Muscle layer of duodenum (tissue), 2 donors: ENCODE data around the gene SPOCK1.

Source experiments
- H3K27ac ChIP-seq: one replicate; pipeline ENCODE4 v1.7.0; 2013; ENCODE audit warnings: mild to moderate bottlenecking, low read length
- H3K27me3 ChIP-seq: one replicate; pipeline ENCODE4 v1.7.0; 2013; ENCODE audit warnings: low read depth, mild to moderate bottlenecking, control low read depth, low read length
- H3K36me3 ChIP-seq, 2 donors: one replicate each; pipeline ENCODE4 v1.7.0; 2013; ENCODE audit warnings: low read length in 2 of 2, control low read depth in 1 of 2, mild to moderate bottlenecking in 1 of 2; ENCODE audit not compliant: insufficient read depth in 2 of 2, control insufficient read depth in 1 of 2
- H3K4me1 ChIP-seq, 2 donors: one replicate each; pipeline ENCODE4 v1.7.0; 2013; ENCODE audit warnings: low read length in 2 of 2, mild to moderate bottlenecking in 2 of 2, control low read depth in 1 of 2, moderate library complexity in 1 of 2; ENCODE audit not compliant: insufficient read depth in 2 of 2, control insufficient read depth in 1 of 2
- H3K4me3 ChIP-seq, 2 donors: one replicate each; pipeline ENCODE4 v1.7.0; 2013; ENCODE audit warnings: low read length in 2 of 2, low read depth in 1 of 2, mild to moderate bottlenecking in 1 of 2
- H3K9me3 ChIP-seq, 2 donors: one replicate each; pipeline ENCODE4 v1.7.0; 2013; ENCODE audit warnings: low read length in 2 of 2, control low read depth in 1 of 2, mild to moderate bottlenecking in 1 of 2; ENCODE audit not compliant: control insufficient read depth in 1 of 2
- donor health status: healthy.

The SPOCK1 gene

DNA sequence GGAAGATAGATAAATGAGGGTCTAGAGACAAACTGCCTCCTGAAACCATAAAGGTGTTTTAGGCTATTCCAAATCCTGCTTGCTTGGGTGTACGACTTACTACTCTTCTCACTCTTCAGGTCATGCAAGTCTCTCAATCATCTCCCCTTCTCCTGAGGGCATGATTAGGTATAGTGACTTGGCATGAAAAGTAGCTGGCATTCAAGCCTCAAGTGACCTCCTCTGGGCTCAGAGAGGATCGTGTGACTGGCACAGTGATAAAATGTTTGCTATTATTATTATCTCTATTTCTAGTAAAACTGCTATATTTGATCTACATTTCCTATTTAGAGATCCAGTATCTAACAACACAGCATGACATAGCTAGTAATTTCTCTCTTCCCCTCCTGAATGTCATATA, 494.8 kb downstream of the SPOCK1 start:
- Histone ChIP-seq H3K4me3 (no peak overlapping the region), H3K9me3 (peaks cover 0 to 2% of the 10 kb centered on the region in 2 donors), H3K4me1 (no peaks in the 10 kb centered on the region), H3K27ac (no peak overlapping the region), H3K36me3 (no peaks in the 10 kb centered on the region), H3K27me3 (no peaks in the 10 kb centered on the region)

DNA sequence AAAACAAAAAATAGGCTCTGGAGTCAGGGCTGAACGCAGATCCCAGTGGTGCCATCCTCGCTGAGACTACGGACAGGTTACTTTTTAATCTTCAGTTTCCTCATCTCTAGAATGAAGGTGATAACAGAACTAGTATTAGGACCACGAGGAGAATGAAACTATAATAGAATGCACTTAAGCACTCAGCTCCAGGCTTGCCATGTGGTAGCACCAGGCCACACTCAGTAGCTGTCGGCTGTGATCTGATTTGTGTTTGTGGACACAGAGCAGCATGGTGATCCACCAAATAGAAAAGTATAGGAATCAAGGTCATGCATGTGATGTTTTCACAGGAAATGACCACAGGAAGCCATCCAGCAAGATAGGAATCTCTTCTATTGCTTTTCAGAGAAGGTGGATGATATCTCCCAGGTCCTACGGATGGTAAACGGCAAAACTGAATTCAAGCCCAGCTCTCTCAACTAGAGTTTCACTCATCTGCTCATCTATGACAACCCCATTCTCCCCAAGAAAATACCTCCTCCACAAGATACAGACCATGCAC, 498.0 kb downstream of the SPOCK1 start:
- no peak overlapping the region for H3K4me3 ChIP-seq
- no peaks in the 10 kb centered on the region for H3K36me3 ChIP-seq
- H3K9me3 ChIP-seq = peaks cover 0 to 2% of the 10 kb centered on the region in 2 donors
- no peak overlapping the region for H3K27ac ChIP-seq
- H3K4me1 ChIP-seq = no peaks in the 10 kb centered on the region
- no peaks in the 10 kb centered on the region for H3K27me3 ChIP-seq

DNA sequence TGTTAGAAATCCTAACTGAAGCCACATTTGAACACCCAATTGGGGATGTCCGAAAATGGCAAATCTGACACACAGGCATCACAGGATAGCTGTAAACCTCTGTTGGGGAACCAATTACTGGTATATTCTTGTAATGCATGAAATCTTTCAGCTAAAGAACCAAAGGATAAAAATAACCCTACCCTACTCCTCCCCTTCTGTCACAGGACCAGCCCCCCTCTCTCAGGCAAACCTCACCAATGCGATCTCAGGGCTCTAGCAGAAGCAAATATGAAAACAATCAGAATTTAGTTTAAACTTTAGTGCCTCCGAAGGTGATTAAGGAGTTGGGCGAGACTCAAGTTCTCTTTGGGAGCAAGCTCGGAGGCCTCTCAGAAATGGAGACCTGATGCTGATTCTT, 499.3 kb downstream of the SPOCK1 start:
- H3K27me3 ChIP-seq = no peaks in the 10 kb centered on the region
- no peak overlapping the region for H3K27ac ChIP-seq
- no peaks in the 10 kb centered on the region for H3K36me3 ChIP-seq
- peaks cover 0 to under 1% of the 10 kb centered on the region in 2 donors for H3K9me3 ChIP-seq
- H3K4me3 ChIP-seq = no peak overlapping the region
- no peaks in the 10 kb centered on the region for H3K4me1 ChIP-seq

DNA sequence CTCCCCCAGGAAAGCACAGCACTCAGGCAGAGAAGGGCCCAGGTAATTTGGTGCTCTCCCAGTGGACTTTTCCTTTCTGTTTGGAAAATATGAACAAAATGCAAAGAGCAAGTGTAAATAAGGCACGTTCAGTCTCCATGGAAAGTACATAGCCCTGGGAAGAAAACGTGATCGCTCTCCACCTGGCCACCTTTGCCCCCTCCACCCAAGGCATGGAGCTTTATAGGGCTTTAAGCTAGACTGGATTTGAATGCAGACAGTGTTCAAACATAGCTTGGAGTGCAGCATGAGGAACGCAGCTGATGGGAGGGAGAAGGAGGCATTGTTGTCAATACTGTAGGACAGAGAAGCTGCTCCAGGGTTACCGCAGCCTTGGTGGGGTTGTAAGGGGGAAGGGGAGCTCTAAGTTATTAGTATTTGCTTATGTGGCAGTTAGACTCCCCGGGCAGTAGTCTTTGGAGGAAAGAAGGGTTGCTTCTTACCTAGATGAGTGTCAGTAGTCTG, 500.2 kb downstream of the SPOCK1 start:
- H3K4me3 ChIP-seq = no peak overlapping the region
- no peaks in the 10 kb centered on the region for H3K36me3 ChIP-seq
- H3K9me3 ChIP-seq = no peaks in the 10 kb centered on the region
- H3K27me3 ChIP-seq = no peaks in the 10 kb centered on the region
- H3K4me1 ChIP-seq = no peaks in the 10 kb centered on the region
- no peak overlapping the region for H3K27ac ChIP-seq

GRCh38 chr5:136994154-136994553, 505.0 kb downstream of the SPOCK1 start:
- Histone ChIP-seq H3K4me1 (no peaks in the 10 kb centered on the region), H3K4me3 (no peak overlapping the region), H3K36me3 (no peaks in the 10 kb centered on the region), H3K27me3 (no peaks in the 10 kb centered on the region), H3K27ac (no peak overlapping the region), H3K9me3 (no peaks in the 10 kb centered on the region)

DNA sequence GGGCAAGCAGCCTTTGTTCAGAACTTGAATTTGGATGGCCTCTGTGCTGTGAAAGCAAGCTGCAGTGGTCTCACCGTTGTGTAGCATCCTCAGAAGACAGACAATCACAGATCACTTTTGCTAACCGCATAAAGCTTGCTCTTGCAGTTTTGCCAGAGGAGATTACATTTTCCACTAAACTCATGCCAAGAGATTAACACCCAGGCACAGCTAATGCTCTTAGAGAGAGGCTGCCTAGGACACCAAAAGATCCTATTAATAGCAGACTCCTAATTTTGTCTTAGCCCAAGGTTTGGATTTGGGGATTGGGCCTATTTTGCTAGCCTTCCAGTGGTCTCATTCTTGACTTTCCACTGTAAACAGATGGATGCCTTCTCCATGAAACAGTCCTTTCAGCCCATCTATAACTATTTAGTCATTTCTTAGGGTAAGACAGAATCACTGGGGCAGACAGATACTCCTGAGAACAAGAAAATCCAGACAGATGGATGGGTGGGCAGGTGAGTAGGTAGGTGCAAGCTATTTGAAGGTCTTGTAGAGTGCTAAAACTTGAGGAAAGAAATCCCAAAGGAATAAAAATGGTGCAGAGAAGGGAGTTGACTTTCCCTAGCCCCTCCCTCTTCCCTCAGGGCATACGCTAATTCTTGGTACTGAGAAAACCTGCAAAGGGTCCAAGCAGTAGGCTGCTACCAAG, 506.2 kb downstream of the SPOCK1 start:
- H3K9me3 ChIP-seq = no peaks in the 10 kb centered on the region
- H3K36me3 ChIP-seq = no peaks in the 10 kb centered on the region
- no peaks in the 10 kb centered on the region for H3K27me3 ChIP-seq
- no peaks in the 10 kb centered on the region for H3K4me1 ChIP-seq
- no peak overlapping the region for H3K27ac ChIP-seq
- H3K4me3 ChIP-seq = no peak overlapping the region

GRCh38 chr5:136985785-136986475, 513.2 kb downstream of the SPOCK1 start:
- Histone ChIP-seq H3K27me3 (no peaks in the 10 kb centered on the region), H3K36me3 (no peaks in the 10 kb centered on the region), H3K27ac (no peak overlapping the region)

GRCh38 chr5:136984772-136985446, 514.2 kb downstream of the SPOCK1 start:
- H3K27ac ChIP-seq = no peak overlapping the region
- no peaks in the 10 kb centered on the region for H3K9me3 ChIP-seq
- H3K27me3 ChIP-seq = no peaks in the 10 kb centered on the region
- H3K4me3 ChIP-seq = no peak overlapping the region
- no peaks in the 10 kb centered on the region for H3K36me3 ChIP-seq
- no peaks in the 10 kb centered on the region for H3K4me1 ChIP-seq

More at GRCh38 chr5:136985785-136986475, 513.2 kb downstream of the SPOCK1 start:
- Histone ChIP-seq H3K4me3 (no peak overlapping the region), H3K9me3 (no peaks in the 10 kb centered on the region), H3K4me1 (no peaks in the 10 kb centered on the region)

- no peaks in the 10 kb centered on the region for H3K36me3 ChIP-seq
- H3K9me3 ChIP-seq = no peaks in the 10 kb centered on the region
- no peaks in the 10 kb centered on the region for H3K27me3 ChIP-seq
- H3K4me1 ChIP-seq = no peaks in the 10 kb centered on the region
- H3K4me3 ChIP-seq = no peak overlapping the region
- no peak overlapping the region for H3K27ac ChIP-seq
Measured at GRCh38 chr5:136981936-136982335, 517.2 kb downstream of the SPOCK1 start.

- H3K27me3 ChIP-seq = no peaks in the 10 kb centered on the region
- H3K4me1 ChIP-seq = no peaks in the 10 kb centered on the region
- no peaks in the 10 kb centered on the region for H3K36me3 ChIP-seq
- no peak overlapping the region for H3K4me3 ChIP-seq
- H3K27ac ChIP-seq = no peak overlapping the region
- H3K9me3 ChIP-seq = no peaks in the 10 kb centered on the region
Measured at GRCh38 chr5:136979131-136979530, 520.0 kb downstream of the SPOCK1 start.

DNA sequence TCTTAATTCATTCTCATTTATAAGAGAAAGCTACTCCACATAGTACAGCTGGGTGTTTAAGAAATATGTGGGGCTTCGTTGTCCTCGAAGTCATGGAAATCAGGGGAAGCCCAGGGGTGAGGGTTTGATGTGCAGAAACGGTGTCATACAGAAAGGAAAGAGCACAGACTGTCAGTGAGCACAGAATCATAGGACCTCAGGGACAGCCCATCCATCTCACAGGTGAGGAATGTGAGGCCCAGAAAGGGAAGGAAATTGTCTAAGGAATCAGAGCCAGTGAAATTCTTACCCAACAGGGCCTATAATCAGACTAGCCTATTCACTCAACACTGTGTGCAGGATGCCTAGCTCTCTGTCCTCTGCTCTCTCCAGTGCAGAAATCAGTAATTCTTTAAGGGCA, 535.6 kb downstream of the SPOCK1 start:
- no peaks in the 10 kb centered on the region for H3K4me1 ChIP-seq
- H3K9me3 ChIP-seq = peaks cover 5 to 7% of the 10 kb centered on the region in 2 donors
- H3K27ac ChIP-seq = no peak overlapping the region
- H3K36me3 ChIP-seq = no peaks in the 10 kb centered on the region
- no peak overlapping the region for H3K4me3 ChIP-seq
- no peaks in the 10 kb centered on the region for H3K27me3 ChIP-seq
